Measurements from ENCODE around the gene MARF1. TPM values are rescaled to one million over a fixed set of nuclear protein-coding genes. Genes with fewer than 3 reads are reported as not detected.
A peak's percentile ranks its signal among the peaks of the same experiment; 100 is the strongest.
"Not testable (repeated sequence)": the region's sequence is repeated elsewhere in the genome, so short reads cannot be mapped to it uniquely, and the experiment has no call there.

The MARF1 gene
- total RNA-seq, 1 donor from 2014 or later = 186 TPM

DNA sequence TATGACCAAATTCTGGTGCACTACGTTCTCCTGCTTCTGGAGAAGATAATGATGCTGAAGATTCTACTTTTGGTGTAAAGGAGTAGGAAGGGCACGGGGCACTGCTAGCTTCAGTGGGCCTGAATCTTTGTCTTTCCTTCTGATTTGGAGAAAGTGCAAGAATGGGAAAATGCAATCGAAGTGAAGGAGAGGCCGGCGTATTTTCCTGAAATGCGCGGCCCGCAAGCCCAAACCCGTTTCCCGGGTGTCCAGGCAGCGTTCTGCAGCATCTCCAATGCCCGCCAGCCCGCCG lies 6.7 kb upstream of the MARF1 start:
- Mint-ChIP-seq H3K4me3 (peak overlapping the region; percentile 84), H3K9me3 (no peaks in the 10 kb centered on the region), H3K27me3 (no peaks in the 10 kb centered on the region), H3K36me3 (ENCODE audit: low read depth) (peaks cover 35% of the 10 kb centered on the region), H3K27ac (peak overlapping the region; percentile 85), H3K4me1 (peaks cover 63% of the 10 kb centered on the region)
- no peak for DNase-seq
- no peak for TF ChIP-seq CTCF (IDR thresholded peaks at IDR 0.05)
- POLR2A ChIA-PET = interaction anchor here (0.5 to 4.1 kb wide), 4 partner anchors 8 to 212 kb away, joined by 3 to 52 read pairs (median 6); partner anchors contain the start of gene MARF1
- no peak for ATAC-seq (ENCODE audit: low read depth)
- CTCF ChIA-PET = no interaction called here
- intact Hi-C loops (cut with micrococcal nuclease) = loop anchor here (2.0 to 10.0 kb wide), 2 partner anchors 59 to 235 kb away; partner anchors contain the start of gene CEP20

GRCh38 chr16:15649311-15649710 lies 6.4 kb upstream of the MARF1 start:
- DNase-seq; H3K27me3 Mint-ChIP-seq; H3K9me3 Mint-ChIP-seq; ATAC-seq (ENCODE audit: low read depth); CTCF ChIA-PET: not testable (repeated sequence)
- intact Hi-C loops (cut with micrococcal nuclease) = loop anchor here (10.0 kb wide), 1 partner anchor 235 kb away; the partner anchor contains the start of gene CEP20
- Mint-ChIP-seq H3K4me3 (peak overlapping the region; percentile 84), H3K27ac (peak overlapping the region; percentile 85), H3K36me3 (ENCODE audit: low read depth) (peaks cover 33% of the 10 kb centered on the region), H3K4me1 (peaks cover 66% of the 10 kb centered on the region)
- POLR2A ChIA-PET = interaction anchor here (0.5 kb wide), 1 partner anchor 211 kb away, joined by 3 read pairs; no protein-coding TSS in a partner anchor

- no peak overlapping the region for H3K27ac Mint-ChIP-seq
- POLR2A ChIA-PET = no interaction called here
- intact Hi-C loops (cut with micrococcal nuclease) = loop anchor here (10.0 kb wide), 1 partner anchor 237 kb away; the partner anchor contains the start of gene CEP20
- H3K4me3 Mint-ChIP-seq = no peak overlapping the region
- H3K36me3 Mint-ChIP-seq (ENCODE audit: low read depth) = peaks cover 23% of the 10 kb centered on the region
- TF ChIP-seq CTCF (IDR thresholded peaks at IDR 0.05) = no peak
- H3K27me3 Mint-ChIP-seq = no peaks in the 10 kb centered on the region
- DNase-seq = no peak
- no peak for ATAC-seq (ENCODE audit: low read depth)
- CTCF ChIA-PET = no interaction called here
- H3K4me1 Mint-ChIP-seq = peaks cover 64% of the 10 kb centered on the region
- no peaks in the 10 kb centered on the region for H3K9me3 Mint-ChIP-seq
Measured at GRCh38 chr16:15648135-15648730, 5.3 kb upstream of the MARF1 start.

- Mint-ChIP-seq H3K4me1 (peaks cover 56% of the 10 kb centered on the region), H3K9me3 (no peaks in the 10 kb centered on the region), H3K4me3 (peak overlapping the region; percentile 15), H3K27me3 (no peaks in the 10 kb centered on the region), H3K36me3 (ENCODE audit: low read depth) (peaks cover 21% of the 10 kb centered on the region), H3K27ac (peak overlapping the region; percentile 73)
- ChIA-PET CTCF (no interaction called here), POLR2A (interaction anchor here (0.7 to 7.0 kb wide), 2 partner anchors 11 to 15 kb away, joined by 4 to 115 read pairs; no protein-coding TSS in a partner anchor)
- TF ChIP-seq CTCF (IDR thresholded peaks at IDR 0.05) = no peak
- intact Hi-C loops (cut with micrococcal nuclease) = loop anchor here (10.0 kb wide), 1 partner anchor 237 kb away; the partner anchor contains the start of gene CEP20
- no peak for DNase-seq
- ATAC-seq (ENCODE audit: low read depth) = no peak
Measured at GRCh38 chr16:15647294-15648014, 4.5 kb upstream of the MARF1 start.

DNA sequence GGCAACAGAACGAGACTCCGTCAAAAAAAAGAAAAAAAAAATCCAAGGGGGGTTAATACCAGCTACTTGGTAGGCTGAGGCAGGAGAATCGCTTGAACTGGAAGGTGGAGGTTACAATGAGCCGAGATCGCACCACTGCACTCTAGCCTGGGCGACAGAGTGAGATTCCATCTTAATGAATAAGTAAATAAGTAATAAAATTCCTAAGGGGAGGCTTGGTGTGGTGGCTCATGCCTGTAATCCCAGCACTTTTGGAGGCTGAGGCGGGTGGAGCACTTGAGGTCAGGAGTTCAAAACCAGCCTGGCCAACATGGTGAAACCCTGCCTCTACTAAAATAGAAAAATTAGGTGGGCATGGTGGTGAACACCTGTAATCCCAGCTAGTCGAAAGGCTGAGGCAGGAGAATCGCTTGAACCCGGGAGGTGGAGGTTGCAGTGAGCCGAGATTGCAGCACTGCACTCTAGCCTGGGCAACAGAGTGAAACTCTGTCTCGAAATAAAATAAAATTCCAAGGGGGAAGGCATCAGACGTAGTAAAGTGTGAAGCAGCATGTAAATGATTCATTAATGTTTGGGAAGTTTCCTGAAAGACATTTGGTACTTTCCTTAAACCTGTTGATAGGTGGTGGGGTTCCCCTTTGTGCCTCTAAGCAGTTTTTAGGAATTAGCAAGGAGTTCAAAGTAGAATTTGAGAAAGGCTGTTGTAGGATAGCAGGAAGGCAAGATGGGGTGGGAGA lies 3.8 kb upstream of the MARF1 start:
- intact Hi-C loops (cut with micrococcal nuclease) = loop anchor here (10.0 kb wide), 1 partner anchor 238 kb away; the partner anchor contains the start of gene CEP20
- ATAC-seq (ENCODE audit: low read depth); H3K27me3 Mint-ChIP-seq; DNase-seq; H3K9me3 Mint-ChIP-seq; CTCF ChIA-PET: not testable (repeated sequence)
- POLR2A ChIA-PET = interaction anchor here (0.7 to 7.0 kb wide), 2 partner anchors 12 to 15 kb away, joined by 4 to 115 read pairs; no protein-coding TSS in a partner anchor
- Mint-ChIP-seq H3K36me3 (ENCODE audit: low read depth) (peaks cover 21% of the 10 kb centered on the region), H3K27ac (peak overlapping the region; percentile 73), H3K4me3 (peak overlapping the region; percentile 15), H3K4me1 (peaks cover 56% of the 10 kb centered on the region)

- intact Hi-C loops (cut with micrococcal nuclease) = loop anchor here (5.0 to 10.0 kb wide), 2 partner anchors 240 to 1013 kb away; partner anchors contain the start of genes BFAR, CEP20 and PARN
- ATAC-seq (ENCODE audit: low read depth); H3K9me3 Mint-ChIP-seq; H3K27me3 Mint-ChIP-seq; DNase-seq; H3K4me3 Mint-ChIP-seq: not testable (repeated sequence)
- peaks cover 20% of the 10 kb centered on the region for H3K36me3 Mint-ChIP-seq (ENCODE audit: low read depth)
- ChIA-PET CTCF (interaction anchor here (1.5 to 4.0 kb wide), 2 partner anchors 10 to 13 kb away, joined by 4 to 20 read pairs; no protein-coding TSS in a partner anchor), POLR2A (interaction anchor here (0.6 to 7.0 kb wide), 3 partner anchors 13 to 107 kb away, joined by 3 to 115 read pairs (median 4); no protein-coding TSS in a partner anchor)
- peak overlapping the region; percentile 98 for H3K27ac Mint-ChIP-seq
- H3K4me1 Mint-ChIP-seq = peaks cover 65% of the 10 kb centered on the region
Measured at GRCh38 chr16:15644962-15645465, 2.1 kb upstream of the MARF1 start.

Measured in activated B cell treated with CpG ODN at 0.5 μM for 24 hours (primary cell).